Posterior vena cava (tissue), 2 donors: ENCODE measurements around the gene GHDC. TPM values are rescaled to one million over a fixed set of nuclear protein-coding genes. Genes with fewer than 3 reads are reported as not detected.

Source experiments
- DNase-seq: peaks from one replicate; pipeline ENCODE4 v3.0.0-alpha.2; 2020; ENCODE audit warnings: low spot score
- intact Hi-C, 2 donors: fragments of 100-400 bp; cut with DNase I; formaldehyde crosslinking; loops; one replicate each; pipeline versions ENCODE4 v1.14.1 to v1.14.2; 2022 to 2023
- total RNA-seq, 2 donors: library from RNA; stranded (reverse); fragmentation: NEBNext Ultra II Directional; extraction: Animal tissue kit (Norgen Biotek cat#: 25700); gene quantifications; one replicate each; pipeline ENCODE4 v1.2.1, GENCODE V29; 2021
- donor health status: DM: yes; HTN: yes; CAD: no.
- donor health status: DM: yes; HTN: yes; CAD: no.

GHDC gene
- total RNA-seq, 2 donors from 2014 or later, result 14.5 to 16.6 TPM

- intact Hi-C loops, result no loop called here
- DNase-seq, result no peak
These were observed 8.7 kb downstream of the GHDC start for GRCh38 chr17:42185621-42185930.

GRCh38 chr17:42184713-42185620, 9.3 kb downstream of the GHDC start, which contains the start of gene HCRT:
HCRT (minus strand) TSS chr17:42185452; CDS start chr17:42185365, 87 bp downstream.
- DNase-seq, result no peak
- intact Hi-C loops, result no loop called here

GRCh38 chr17:42183741-42184711, 10.3 kb downstream of the GHDC start:
- intact Hi-C loops, result no loop called here
- peak; percentile 92 for DNase-seq

GRCh38 chr17:42182927-42183734, 11.2 kb downstream of the GHDC start:
- no peak for DNase-seq
- intact Hi-C loops, result no loop called here

- intact Hi-C loops, result no loop called here
- DNase-seq, result no peak
These were observed 12.5 kb downstream of the GHDC start for GRCh38 chr17:42181851-42182207.

- peak; percentile 95 for DNase-seq
- intact Hi-C loops, result no loop called here
These were observed 13.1 kb downstream of the GHDC start, which contains the start of gene KCNH4 for GRCh38 chr17:42180922-42181850. KCNH4 (minus strand) TSS chr17:42181142; CDS start chr17:42180945, 197 bp downstream.

GRCh38 chr17:42180411-42180921, 13.8 kb downstream of the GHDC start:
- intact Hi-C loops, result no loop called here

GRCh38 chr17:42179911-42180410, 14.3 kb downstream of the GHDC start:
- intact Hi-C loops, result no loop called here
- peak; percentile 85 for DNase-seq

More at GRCh38 chr17:42180411-42180921, 13.8 kb downstream of the GHDC start:
- peak; percentile 80 for DNase-seq

- intact Hi-C loops, result no loop called here
These were observed 15.0 kb downstream of the GHDC start for GRCh38 chr17:42179335-42179734.

GRCh38 chr17:42178817-42179216, 15.5 kb downstream of the GHDC start:
- intact Hi-C loops, result no loop called here

More at GRCh38 chr17:42179335-42179734, 15.0 kb downstream of the GHDC start:
- DNase-seq, result no peak

GRCh38 chr17:42177684-42178083, 16.6 kb downstream of the GHDC start:
- DNase-seq, result no peak
- intact Hi-C loops, result no loop called here

More at GRCh38 chr17:42178817-42179216, 15.5 kb downstream of the GHDC start:
- DNase-seq, result no peak

- intact Hi-C loops, result no loop called here
- DNase-seq, result no peak
These were observed 20.0 kb downstream of the GHDC start for GRCh38 chr17:42174126-42174783.

- intact Hi-C loops, result no loop called here
- no peak for DNase-seq
These were observed 22.5 kb downstream of the GHDC start for GRCh38 chr17:42171831-42172230.

- no peak for DNase-seq
- intact Hi-C loops, result no loop called here
These were observed 24.9 kb downstream of the GHDC start for GRCh38 chr17:42169351-42169750.

- DNase-seq, result no peak
- intact Hi-C loops, result no loop called here
These were observed 26.5 kb downstream of the GHDC start for GRCh38 chr17:42167807-42168206.

GRCh38 chr17:42166196-42166763, 28.0 kb downstream of the GHDC start:
- intact Hi-C loops, result no loop called here
- no peak for DNase-seq

GRCh38 chr17:42165751-42166150, 28.5 kb downstream of the GHDC start:
- intact Hi-C loops, result no loop called here
- DNase-seq, result no peak
